Body of pancreas (tissue), 4 donors: ENCODE results near the gene ADPGK.

Source experiments
- POLR2A ChIP-seq, 3 donors: fragments of 450-650 bp; IDR thresholded peaks; one replicate each; pipeline ENCODE4 v1.6.1; 2016; ENCODE audit warnings: antibody characterized with exemption in 3 of 3, mild to moderate bottlenecking in 2 of 3
- TF ChIP-seq, protein P1 (sequence below), 7 experiments: fragments of 450-650 bp in 4 of 7; fragments of 200-600 bp in 3 of 7; sonication (generic) in 3 of 7; IDR thresholded peaks; one replicate each; pipeline ENCODE4 v1.5.1; 2016 to 2019; ENCODE audit warnings: antibody characterized with exemption in 7 of 7

DNA sequence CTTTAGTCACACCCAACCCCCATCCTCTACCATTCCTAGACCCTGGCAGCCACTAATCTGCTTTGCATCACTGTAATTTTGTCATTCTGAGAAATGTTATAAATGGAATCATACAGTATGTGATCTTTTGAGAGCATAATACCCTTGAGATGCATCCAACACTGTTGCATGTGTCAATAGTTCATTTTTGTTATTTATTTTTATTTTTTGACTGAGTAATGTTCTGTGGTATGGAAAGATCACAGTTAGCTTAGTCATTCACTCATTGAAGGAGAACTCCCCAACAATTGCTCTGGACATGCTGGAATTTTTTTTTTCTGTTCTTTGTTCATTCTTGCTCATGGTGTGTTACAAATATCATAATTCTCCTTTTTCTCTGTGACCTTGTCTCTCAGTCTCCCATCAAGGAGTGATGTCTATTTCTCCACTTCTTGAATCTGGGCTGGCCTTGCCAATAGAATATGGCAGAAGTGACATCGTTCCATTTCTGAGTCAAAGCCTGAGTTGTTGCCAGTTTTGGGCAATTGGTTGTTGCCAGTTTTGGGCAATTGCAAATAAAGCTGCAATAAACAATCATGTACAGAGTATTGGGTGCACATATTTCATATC lies 6.8 kb upstream of the ADPGK start:
- TF ChIP-seq, protein P1, sequence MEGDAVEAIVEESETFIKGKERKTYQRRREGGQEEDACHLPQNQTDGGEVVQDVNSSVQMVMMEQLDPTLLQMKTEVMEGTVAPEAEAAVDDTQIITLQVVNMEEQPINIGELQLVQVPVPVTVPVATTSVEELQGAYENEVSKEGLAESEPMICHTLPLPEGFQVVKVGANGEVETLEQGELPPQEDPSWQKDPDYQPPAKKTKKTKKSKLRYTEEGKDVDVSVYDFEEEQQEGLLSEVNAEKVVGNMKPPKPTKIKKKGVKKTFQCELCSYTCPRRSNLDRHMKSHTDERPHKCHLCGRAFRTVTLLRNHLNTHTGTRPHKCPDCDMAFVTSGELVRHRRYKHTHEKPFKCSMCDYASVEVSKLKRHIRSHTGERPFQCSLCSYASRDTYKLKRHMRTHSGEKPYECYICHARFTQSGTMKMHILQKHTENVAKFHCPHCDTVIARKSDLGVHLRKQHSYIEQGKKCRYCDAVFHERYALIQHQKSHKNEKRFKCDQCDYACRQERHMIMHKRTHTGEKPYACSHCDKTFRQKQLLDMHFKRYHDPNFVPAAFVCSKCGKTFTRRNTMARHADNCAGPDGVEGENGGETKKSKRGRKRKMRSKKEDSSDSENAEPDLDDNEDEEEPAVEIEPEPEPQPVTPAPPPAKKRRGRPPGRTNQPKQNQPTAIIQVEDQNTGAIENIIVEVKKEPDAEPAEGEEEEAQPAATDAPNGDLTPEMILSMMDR (IDR thresholded peaks at IDR 0.05): no peak
- no peak for TF ChIP-seq POLR2A (IDR thresholded peaks at IDR 0.05)
